ENCODE data around the gene PPFIBP2. TPM values are rescaled to one million over a fixed set of nuclear protein-coding genes. Genes with fewer than 3 reads are reported as not detected.

PPFIBP2 gene
- total and polyA plus RNA-seq, 2 of the 13 experiments (the other 11 are each of a cell fraction or from before 2014, with no cell fraction given) = 15.0 to 52.5 TPM

- Histone ChIP-seq H2AFZ (ENCODE audit: low read length) (no peak overlapping the region), H3K27ac (ENCODE audit: extremely low read length, insufficient read depth, low read length) (no peak overlapping the region), H3K9ac (ENCODE audit: insufficient read depth, low read depth, low read length) (no peak overlapping the region), H3K4me1 (ENCODE audit: insufficient read depth, low read length) (no peaks in the 10 kb centered on the region), H4K20me1 (ENCODE audit: insufficient read depth, low read length) (no peaks in the 10 kb centered on the region), H3K79me2 (ENCODE audit: insufficient read depth, low read length) (no peaks in the 10 kb centered on the region), H3K9me3 (ENCODE audit: low read length) (no peaks in the 10 kb centered on the region), H3K36me3 (replicated peaks in 1 of 2; ENCODE audit: control insufficient read depth in 1 of 2, insufficient read depth in 2 of 2, low read length in 2 of 2) (peaks cover 0 to 3% of the 10 kb centered on the region in 2 experiments; a peak in 1 of 5 replicates), H3K4me3 (replicated peaks in 1 of 3; ENCODE audit: insufficient read depth in 1 of 3, low read depth in 2 of 3, low read length in 3 of 3) (no peak overlapping the region), H3K4me2 (ENCODE audit: low read depth, low read length) (no peak overlapping the region), H3K27me3 (ENCODE audit: control insufficient read depth in 1 of 2, insufficient read depth in 2 of 2, low read length in 2 of 2) (no peaks in the 10 kb centered on the region)
- ChIA-PET POLR2A (no interaction called here), CTCF (ENCODE audit: low intra/inter-chr PET ratio, low total read pairs) (no interaction called here)
- no peak for TF ChIP-seq KAT8 (CRISPR knock-in tag; IDR thresholded peaks at IDR 0.05)
- TF ChIP-seq PHB2 (IDR thresholded peaks at IDR 0.05; ENCODE audit: partially characterized antibody) = no peak
- TF ChIP-seq CBX2 (IDR thresholded peaks at IDR 0.05; ENCODE audit: low read depth, low read length) = no peak
- TF ChIP-seq CBX2 (CRISPR knock-in tag; IDR thresholded peaks at IDR 0.05; ENCODE audit: low read depth) = no peak
- TF ChIP-seq ZNF296 (CRISPR knock-in tag; conservative IDR thresholded peaks at IDR 0.05) = no peak
- TF ChIP-seq ZNF557 (CRISPR knock-in tag; IDR thresholded peaks at IDR 0.05) = no peak
- no peak for TF ChIP-seq RARA (CRISPR knock-in tag; IDR thresholded peaks at IDR 0.05)
- TF ChIP-seq TFE3 (CRISPR knock-in tag; IDR thresholded peaks at IDR 0.05) = no peak
- FAIRE-seq (no peak), DNase-seq (ENCODE audit: low spot score) (no peak), ATAC-seq (no peak)
- intact Hi-C loops (cut with micrococcal nuclease; ENCODE audit: unreplicated experiment) = no loop called here
- WGBS (ENCODE audit: low lambda C conversion rate) = 98% methylated on average over 2 of the region's 2 CpGs
- in situ Hi-C loops (cut with HindIII; ENCODE audit: extremely low pct_ligation_motif_present, low pct_unique_long_range_greater_than_20kb) = no loop called here
- no TSS peak for BruUV-seq (replicated peaks)
Measured at GRCh38 chr11:7561562-7561961, 47.8 kb downstream of the PPFIBP2 start.

- WGBS (ENCODE audit: low lambda C conversion rate) = 86% methylated on average over 2 of the region's 2 CpGs
- Histone ChIP-seq H3K9ac (ENCODE audit: insufficient read depth, low read depth, low read length) (no peak overlapping the region), H3K9me3 (ENCODE audit: low read length) (no peaks in the 10 kb centered on the region), H3K4me2 (ENCODE audit: low read depth, low read length) (no peak overlapping the region), H3K27me3 (ENCODE audit: control insufficient read depth in 1 of 2, insufficient read depth in 2 of 2, low read length in 2 of 2) (no peaks in the 10 kb centered on the region), H3K79me2 (ENCODE audit: insufficient read depth, low read length) (no peaks in the 10 kb centered on the region), H3K4me1 (ENCODE audit: insufficient read depth, low read length) (no peaks in the 10 kb centered on the region), H3K4me3 (replicated peaks in 1 of 3; ENCODE audit: insufficient read depth in 1 of 3, low read depth in 2 of 3, low read length in 3 of 3) (no peak overlapping the region), H3K27ac (ENCODE audit: extremely low read length, insufficient read depth, low read length) (peak overlapping the region; percentile 7), H4K20me1 (ENCODE audit: insufficient read depth, low read length) (no peaks in the 10 kb centered on the region), H3K36me3 (replicated peaks in 1 of 2; ENCODE audit: control insufficient read depth in 1 of 2, insufficient read depth in 2 of 2, low read length in 2 of 2) (peaks cover 0 to 3% of the 10 kb centered on the region in 2 experiments; a peak in 1 of 5 replicates), H2AFZ (ENCODE audit: low read length) (no peak overlapping the region)
- TF ChIP-seq MAFF (IDR thresholded peaks at IDR 0.05; ENCODE audit: low read depth, low read length) = no peak
- POLR2A ChIA-PET = no interaction called here
- CTCF ChIA-PET (ENCODE audit: low intra/inter-chr PET ratio, low total read pairs) = interaction anchor here (0.7 kb wide), 1 partner anchor 431 kb away, joined by 5 read pairs; no protein-coding TSS in a partner anchor
- no peak for FAIRE-seq
- no peak; the same call in 2 of the 3 replicates for ATAC-seq
- BruUV-seq (replicated peaks) = no TSS peak
- no peak for DNase-seq (ENCODE audit: low spot score)
- intact Hi-C loops (cut with micrococcal nuclease; ENCODE audit: unreplicated experiment) (no loop called here), in situ Hi-C loops (cut with HindIII; ENCODE audit: extremely low pct_ligation_motif_present, low pct_unique_long_range_greater_than_20kb) (no loop called here)
Measured at GRCh38 chr11:7563281-7563680, 49.5 kb downstream of the PPFIBP2 start.
